GM19025 (cell line): ENCODE results near the gene RPE65.
"Not testable (repeated sequence)": the region's sequence is repeated elsewhere in the genome, so short reads cannot be mapped to it uniquely, and the experiment has no call there.

Source experiments
- ATAC-seq: cut with Tn5 transposase; IDR thresholded peaks from one replicate; pipeline ENCODE4 v1.9.1; 2021; ENCODE audit warnings: mild to moderate bottlenecking, low read depth, moderate library complexity; ENCODE audit not compliant: unreplicated experiment

The RPE65 gene

DNA sequence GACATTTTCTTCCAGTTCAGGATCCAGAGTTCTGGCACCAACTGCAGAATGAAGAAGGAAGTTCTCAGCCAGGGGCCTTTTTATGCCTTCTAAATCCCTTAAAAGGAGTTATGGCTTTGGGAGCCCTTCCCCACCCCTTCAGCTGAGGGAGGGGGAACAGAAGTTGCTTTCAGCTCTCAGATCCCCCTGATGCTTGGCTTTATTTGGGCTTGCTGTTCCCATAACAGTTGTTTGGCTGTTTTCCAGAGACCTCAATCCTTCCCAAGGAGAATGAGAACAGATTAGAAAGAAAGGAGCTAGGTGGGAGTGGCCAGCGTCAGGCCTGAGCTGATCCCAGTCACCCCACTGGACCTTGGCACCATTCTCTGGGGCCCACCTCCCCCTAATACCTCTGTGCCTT lies at the start of gene RPE65:
Gene RPE65, minus strand, starts transcription at position 54 of the 400 bp plus-strand sequence. Its CDS starts 49 bp downstream, at position 5.
- ATAC-seq, result no peak

DNA sequence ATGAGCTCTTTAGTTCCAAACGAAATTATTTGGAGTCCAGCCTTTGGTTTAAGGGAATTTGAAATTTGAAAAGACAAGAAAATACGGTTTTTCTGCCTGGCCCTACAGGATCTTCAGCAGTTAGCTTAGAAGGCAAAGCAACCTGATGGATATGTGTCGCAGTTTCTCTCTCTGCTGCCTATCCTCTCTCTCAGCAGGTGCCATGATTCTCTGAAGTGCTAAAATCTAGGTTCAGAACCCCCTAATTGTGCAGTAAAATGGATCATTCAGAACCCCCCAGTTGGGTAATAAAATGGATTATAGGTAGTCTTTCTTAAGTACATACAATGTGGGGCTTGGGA lies 47.6 kb upstream of the RPE65 start:
- ATAC-seq, result peak; percentile 0

DNA sequence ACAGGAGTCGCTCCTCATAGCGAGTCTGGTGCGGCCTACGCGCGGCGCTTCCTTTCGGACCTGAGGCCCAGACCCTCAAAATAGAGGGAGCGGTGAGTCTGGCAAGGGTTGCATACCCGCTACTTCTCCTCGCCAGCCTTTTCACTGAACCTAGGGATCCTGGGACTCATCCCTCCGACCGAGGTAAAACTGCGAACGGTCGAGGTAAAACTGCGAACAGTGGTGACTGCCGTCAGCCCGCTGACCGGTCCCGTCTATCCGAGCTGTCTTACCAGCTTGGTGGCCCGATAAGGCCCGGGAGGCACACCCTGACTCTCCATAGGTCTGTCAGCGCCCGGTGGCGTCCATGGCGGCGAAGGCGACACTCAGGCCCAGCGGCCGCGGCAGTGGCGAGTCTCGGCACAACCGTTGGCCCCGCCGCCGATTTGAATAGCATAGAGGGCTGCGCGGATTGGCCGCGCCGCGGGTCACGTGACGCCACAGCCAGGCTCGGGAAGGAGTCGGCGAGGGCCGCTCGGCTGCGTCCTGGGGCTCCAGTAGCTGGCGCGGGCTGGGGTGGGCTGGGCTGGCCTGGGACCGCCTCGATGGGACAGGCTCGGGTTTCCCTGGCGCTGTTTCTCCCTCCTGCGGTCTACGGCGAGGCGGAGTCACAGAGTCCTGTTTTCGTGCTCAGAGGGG lies 47.1 kb upstream of the RPE65 start, which contains the start of gene DEPDC1:
Gene DEPDC1, minus strand, starts transcription at position 403 of the 678 bp plus-strand sequence. Its CDS starts 83 bp downstream, at position 320.
- ATAC-seq, result peak; percentile 97

DNA sequence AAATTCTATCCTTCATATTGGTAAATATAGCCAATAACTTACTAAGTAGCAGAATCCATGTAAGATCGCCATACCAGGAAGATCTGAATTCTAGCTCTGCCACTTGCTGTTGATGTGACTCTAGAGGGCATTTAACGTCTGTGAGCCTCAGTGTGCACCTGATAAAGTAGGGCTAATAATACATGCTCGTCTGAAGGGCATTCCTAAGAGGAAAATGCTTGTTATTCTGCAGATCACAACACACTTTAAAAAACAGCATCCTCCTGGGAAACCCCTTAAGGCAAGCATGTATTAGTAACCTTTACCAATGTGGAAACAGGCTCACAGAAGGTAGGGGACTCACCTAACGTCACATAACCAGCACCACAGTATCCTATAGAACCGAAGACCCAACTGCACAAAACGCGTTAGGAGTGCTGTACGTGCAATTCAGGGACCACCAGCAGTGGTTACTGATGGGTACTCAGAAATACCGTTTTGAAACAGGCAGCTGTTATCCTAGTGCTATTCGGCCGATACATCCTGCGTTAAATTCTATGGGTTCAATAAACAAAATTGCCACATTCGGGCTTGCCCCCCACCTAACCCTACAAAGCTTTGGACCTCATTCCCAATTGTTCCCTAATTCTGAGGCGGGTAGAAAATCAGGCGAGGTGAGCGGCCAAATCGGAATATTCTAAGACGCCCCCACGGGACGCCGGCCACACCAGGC lies 46.4 kb upstream of the RPE65 start:
- no peak for ATAC-seq

DNA sequence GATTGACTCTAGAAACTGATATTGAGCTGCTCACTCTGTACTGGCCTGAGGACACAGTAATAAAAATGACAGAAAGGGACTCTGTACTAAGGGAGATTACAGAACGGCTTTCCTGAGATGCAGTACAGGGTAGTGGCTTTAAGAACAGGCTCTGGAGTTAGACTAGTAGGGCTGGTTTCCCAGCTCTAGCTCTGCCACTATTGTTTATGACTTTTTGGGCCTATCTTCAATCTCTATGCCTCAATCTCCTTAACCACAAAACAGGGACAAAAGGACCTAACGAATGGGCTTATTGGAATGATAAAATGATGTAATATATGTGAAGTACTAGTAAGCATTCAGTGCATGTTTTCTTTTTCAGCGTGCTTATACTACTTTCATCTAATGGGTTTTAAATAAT lies 45.8 kb upstream of the RPE65 start:
- ATAC-seq, result no peak

DNA sequence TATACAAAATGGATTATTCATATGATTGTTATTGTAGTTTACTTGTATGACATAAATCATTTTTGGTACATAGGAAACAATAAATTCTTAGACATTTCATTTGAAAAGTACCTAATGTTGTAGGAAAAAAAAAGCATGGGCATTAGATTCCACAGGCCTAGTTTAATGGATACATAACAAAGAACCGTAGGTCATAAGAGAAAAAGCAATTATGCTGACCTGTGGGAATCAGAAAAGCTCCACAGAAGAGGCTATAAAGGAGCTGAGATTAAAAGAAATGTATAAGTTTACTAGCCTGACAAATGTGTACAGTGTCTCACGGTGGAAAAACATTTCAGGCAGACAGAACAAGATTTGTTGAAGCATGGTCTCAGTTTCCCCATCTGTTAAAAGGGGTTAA lies 43.4 kb upstream of the RPE65 start:
- ATAC-seq, result no peak

- not testable (repeated sequence) for ATAC-seq
These were observed 42.5 kb upstream of the RPE65 start for GRCh38 chr1:68492255-68492654.

DNA sequence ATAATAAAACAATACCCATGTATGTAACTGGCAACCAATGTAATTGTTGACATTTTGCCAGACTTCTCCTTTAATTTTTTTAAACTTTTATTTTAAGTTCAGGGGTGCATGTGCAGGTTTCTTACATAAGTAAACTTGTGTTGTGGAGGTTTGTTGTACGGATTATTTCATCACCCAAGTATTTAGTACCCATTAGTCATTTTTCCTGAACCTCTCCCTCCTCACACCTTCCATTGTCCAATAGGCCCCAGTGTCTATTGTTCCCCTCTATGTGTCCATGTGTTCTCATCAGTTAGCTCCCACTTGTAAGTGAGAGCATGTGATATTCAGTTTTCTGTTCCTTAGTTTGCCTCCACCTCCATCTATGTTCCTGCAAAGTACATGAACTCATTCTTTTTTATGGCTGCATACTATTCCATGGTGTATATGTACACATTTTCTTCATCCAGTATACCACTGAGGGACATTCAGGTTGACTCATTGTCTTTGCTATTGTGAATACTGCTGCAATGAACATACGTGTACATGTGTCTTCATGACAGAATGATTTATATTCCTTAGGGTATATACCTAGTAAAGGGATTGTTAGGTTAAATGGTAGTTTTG lies 40.4 kb upstream of the RPE65 start:
- ATAC-seq, result no peak

DNA sequence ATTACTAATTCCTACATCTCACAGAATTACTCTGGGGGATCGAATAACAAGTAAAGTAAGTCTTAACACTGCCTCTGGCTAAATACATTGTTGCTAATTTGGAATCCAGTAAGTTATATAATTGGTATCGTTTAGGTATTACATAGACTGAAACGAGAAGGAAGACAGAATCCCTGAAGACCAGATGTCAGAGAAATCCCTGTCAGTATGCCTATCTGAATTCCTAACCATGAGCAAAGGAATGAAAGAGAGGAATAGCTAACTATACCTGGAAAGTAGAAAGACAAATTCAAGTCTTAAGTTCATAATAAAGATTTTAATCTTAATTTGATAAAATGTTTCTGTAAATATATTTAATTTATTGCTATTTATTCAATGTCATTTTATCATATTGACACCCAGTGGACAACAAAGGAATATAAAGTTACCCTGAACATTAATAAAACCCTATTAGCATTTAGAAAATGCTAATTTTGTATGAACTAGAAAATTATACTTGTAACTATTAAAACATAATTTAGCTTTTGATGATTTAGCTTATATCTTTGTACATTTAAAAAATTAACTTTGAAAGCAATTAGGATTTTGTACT lies 35.8 kb upstream of the RPE65 start:
- ATAC-seq, result no peak

GRCh38 chr1:68484618-68485017 lies 34.9 kb upstream of the RPE65 start:
- ATAC-seq, result no peak

DNA sequence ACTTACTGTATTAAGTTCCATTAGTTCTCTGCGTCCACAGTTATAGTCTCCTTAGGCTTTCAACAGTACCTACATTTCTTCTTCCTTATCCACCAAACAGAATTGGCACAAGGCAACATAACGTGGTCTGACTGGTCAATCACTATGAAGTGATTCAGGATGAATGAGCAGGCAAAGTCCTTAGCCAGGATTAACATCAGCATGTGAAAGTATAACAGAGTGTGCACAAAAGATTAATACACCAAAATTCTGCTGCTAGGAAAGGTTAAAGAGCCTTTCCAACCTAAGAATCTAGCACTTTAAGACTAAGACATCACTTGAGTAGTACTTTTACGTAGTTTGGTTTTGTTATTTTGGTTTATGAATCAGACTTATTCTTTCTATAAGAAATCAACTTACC lies 31.3 kb upstream of the RPE65 start:
- ATAC-seq, result no peak

DNA sequence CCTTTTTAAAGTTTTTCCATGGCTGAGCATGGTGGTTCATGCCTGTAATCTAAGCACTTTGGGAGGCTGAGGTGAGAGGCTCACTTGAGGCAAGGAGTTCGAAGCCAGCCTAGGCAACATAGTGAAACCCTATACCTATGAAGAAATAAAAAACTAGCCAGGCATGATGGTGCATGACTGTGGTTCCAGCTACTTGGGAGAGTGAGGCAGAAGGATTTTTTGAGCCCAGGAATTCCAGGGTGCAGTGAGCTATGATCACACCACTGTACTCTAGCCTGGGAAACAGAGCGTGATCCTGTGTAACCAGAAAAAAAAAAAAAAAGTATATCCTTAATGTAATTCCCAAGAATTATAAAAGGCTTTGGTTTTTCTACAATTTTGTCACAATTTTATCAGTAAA lies 29.7 kb upstream of the RPE65 start:
- no peak for ATAC-seq

- no peak for ATAC-seq
These were observed 28.9 kb upstream of the RPE65 start for GRCh38 chr1:68478662-68479061.

DNA sequence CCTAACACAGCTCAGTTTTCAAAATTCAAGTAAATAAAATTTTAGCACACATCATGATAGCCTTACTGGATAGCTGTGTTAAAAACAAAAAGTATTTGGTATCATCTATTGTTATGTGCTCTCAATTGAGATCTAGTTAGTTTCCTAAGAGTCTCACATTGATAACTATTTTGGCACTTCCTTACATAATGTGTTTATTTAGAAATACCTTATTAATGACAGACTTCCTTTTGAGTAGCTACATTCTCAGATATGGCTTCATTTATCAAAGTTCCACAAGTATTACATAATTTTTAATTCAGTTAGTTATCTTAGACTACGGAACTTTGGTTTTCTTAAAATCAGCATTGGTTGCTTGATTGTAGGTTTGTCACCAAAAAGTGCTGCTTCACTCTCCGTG lies 26.9 kb upstream of the RPE65 start:
- not testable (repeated sequence) for ATAC-seq

- no peak for ATAC-seq
These were observed 23.3 kb upstream of the RPE65 start for GRCh38 chr1:68473060-68473459.

DNA sequence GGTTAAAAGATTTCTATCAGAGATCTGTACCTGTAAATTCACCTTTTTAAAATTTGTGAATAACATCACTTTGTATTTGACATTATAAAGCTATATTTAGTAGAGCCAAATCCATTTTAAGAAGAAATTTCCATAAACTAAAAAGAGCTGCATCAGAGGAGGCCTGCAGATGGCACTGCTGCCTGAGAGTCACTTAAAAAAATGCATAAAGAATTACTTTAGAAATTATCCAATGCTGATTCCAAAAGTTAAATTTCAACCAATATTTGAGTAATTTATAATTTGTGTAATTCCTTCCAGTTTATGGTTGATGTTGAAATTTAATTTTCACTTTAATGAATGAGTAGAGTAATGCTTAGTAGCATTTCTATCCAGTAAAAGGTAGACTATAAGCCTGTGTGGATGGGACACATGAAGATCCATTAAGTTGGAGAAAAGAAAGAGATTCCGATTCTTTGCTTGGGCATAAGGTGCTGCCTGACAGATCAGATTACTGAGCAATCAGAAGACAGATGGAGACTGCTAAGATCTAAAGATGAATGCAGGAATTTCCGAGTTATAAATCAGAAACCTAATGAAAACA lies 20.7 kb upstream of the RPE65 start:
- no peak for ATAC-seq

DNA sequence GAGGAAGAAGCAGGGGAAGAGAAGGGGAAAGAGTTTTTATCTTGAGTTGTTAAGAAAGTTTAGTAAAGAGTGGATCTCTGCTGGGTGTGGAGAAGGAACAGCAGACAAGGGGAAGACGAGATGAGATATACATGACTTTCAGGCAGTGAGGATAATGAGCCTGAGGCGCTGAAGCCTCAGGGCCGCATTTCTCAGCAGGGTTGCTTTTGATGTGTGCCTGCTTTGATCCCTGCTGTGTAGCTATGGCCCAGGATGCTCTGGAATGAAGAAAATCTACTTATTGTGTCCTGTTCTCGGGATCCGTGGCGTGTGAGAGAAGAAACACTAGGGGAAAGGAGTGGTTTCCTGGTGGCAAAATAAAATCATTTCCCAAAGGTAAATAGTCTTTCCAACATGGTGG lies 15.1 kb upstream of the RPE65 start:
- ATAC-seq, result no peak

DNA sequence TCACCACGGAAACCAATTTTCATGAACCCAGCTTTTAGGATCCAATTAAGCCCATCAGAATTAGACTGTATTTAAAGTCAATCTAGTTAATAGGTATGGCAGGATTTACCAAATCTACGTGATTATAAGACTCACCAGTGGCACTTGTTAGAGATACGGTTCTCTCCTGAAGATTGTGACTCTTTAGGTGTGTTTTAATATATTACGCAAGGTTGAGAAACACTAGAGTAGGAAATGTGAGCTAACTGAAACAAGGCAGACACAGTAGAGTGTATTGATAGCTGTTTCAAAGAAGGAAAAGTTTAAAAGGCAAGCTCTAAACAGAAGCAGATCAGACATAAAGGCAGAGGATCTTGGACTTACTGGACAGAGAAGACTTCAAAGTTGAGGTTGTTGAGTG lies 11.2 kb upstream of the RPE65 start:
- no peak for ATAC-seq

- no peak for ATAC-seq
These were observed 10.0 kb upstream of the RPE65 start for GRCh38 chr1:68459796-68460195.

DNA sequence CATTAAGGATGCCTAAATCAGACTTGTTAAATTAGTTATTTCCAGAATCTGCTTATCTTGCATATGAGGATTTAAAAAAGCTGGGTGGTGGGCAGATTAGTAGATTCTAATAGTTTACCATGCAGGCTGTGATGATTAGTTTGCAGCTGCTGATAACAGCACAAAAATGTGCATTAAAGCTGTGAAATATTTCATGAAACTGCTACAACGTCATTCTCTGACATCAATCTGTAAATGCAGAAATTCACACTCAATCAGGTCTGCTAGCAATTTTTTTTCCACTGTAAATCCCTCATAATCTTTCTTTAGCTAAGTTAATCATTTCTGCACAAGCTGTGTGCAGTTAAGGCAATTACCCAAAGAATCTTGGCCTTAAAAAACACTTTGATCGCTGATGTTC lies 9.3 kb upstream of the RPE65 start:
- ATAC-seq, result no peak

GRCh38 chr1:68456202-68456601 lies 6.4 kb upstream of the RPE65 start:
- no peak for ATAC-seq
